Heart right ventricle (tissue), 16 donors: Measurements from ENCODE around the gene ZNRF4. TPM values are rescaled to one million over a fixed set of nuclear protein-coding genes. Genes with fewer than 3 reads are reported as not detected.
"Not testable (repeated sequence)": the region's sequence is repeated elsewhere in the genome, so short reads cannot be mapped to it uniquely, and the experiment has no call there.

Experiments
- ATAC-seq, 8 donors: fragments of 200-7000 bp; cut with Tn5 transposase; one replicate each; pipeline ENCODE4 v1.9.1; 2020; ENCODE audit warnings: mild to moderate bottlenecking in 8 of 8, moderate library complexity in 8 of 8, moderate number of reproducible peaks in 1 of 8
- DNase-seq, 2 donors: peaks; one replicate each; pipeline ENCODE4 v3.0.0-alpha.2; 2020
- H3K27ac ChIP-seq, 10 donors: fragments of 200-600 bp; sonication (generic) in 2 of 10; one replicate each; pipeline versions ENCODE4 v1.5.0 to v1.8.0; 2020 to 2022; ENCODE audit warnings: mild to moderate bottlenecking in 3 of 10
- H3K27me3 ChIP-seq, 7 donors: fragments of 200-600 bp; one replicate each; pipeline ENCODE4 v1.8.0; 2021 to 2022; ENCODE audit warnings: mild to moderate bottlenecking in 2 of 7
- H3K36me3 ChIP-seq, 9 donors: fragments of 200-600 bp; sonication (generic) in 1 of 9; one replicate each; pipeline versions ENCODE4 v1.5.0 to v1.8.0; 2020 to 2022; ENCODE audit warnings: mild to moderate bottlenecking in 2 of 9
- H3K4me1 ChIP-seq, 9 donors: fragments of 200-600 bp; sonication (generic) in 1 of 9; one replicate each; pipeline versions ENCODE4 v1.5.0 to v1.8.0; 2020 to 2022; ENCODE audit warnings: mild to moderate bottlenecking in 4 of 9
- H3K4me3 ChIP-seq, 10 donors: fragments of 200-600 bp; sonication (generic) in 2 of 10; one replicate each; pipeline versions ENCODE4 v1.5.0 to v1.8.0; 2020 to 2022; ENCODE audit warnings: mild to moderate bottlenecking in 7 of 10, moderate library complexity in 2 of 10
- H3K9me3 ChIP-seq, 11 donors: fragments of 200-600 bp in 10 of 11; sonication (generic) in 2 of 11; one replicate each; pipeline versions ENCODE4 v1.5.0 to v1.8.0; 2013 to 2022; ENCODE audit warnings: mild to moderate bottlenecking in 2 of 11, control low read depth in 1 of 11, moderate library complexity in 1 of 11
- CTCF ChIP-seq, 9 donors: fragments of 200-600 bp; sonication (generic) in 2 of 9; IDR thresholded peaks; one replicate each; pipeline versions ENCODE4 v1.5.0 to v1.8.0; 2021 to 2022; ENCODE audit warnings: antibody characterized with exemption in 9 of 9, mild to moderate bottlenecking in 5 of 9, moderate library complexity in 1 of 9
- WGBS, 2 donors: extraction: QIAGEN DNeasy Blood & Tissue Kit; methylation state at CpG; one replicate each; pipeline ENCODE4 v1.1.7; 2013; ENCODE audit warnings: inconsistent platforms in 1 of 2; 5-methylcytosine and 5-hydroxymethylcytosine counted together
- intact Hi-C, 10 donors: fragments of 100-400 bp; cut with DNase I; formaldehyde crosslinking; loops; one replicate each; pipeline versions ENCODE4 v1.11.1 to v1.14.2; 2022
- polyA plus RNA-seq, 2 donors: library from polyadenylated mRNA; stranded (reverse); fragments of 200-250 nt; gene quantifications; one replicate each; pipeline ENCODE4 v1.2.3, GENCODE V29; 2013
- total RNA-seq, 10 donors: library from RNA; stranded (reverse); fragmentation: NEBNext Ultra II Directional in 3 of 10; extraction: Animal tissue kit (Norgen Biotek cat#: 25700) in 3 of 10; gene quantifications; one replicate each; pipeline versions ENCODE4 v1.2.1 to v1.2.4, GENCODE V29; 2021 to 2023
- donor health status: Arrhythmogenic right ventricular cardiomyopathy.
- donor health status: ischemic (EF 13 %, LVEDD 7.1; RV severe dilation, severe dysfunction).
- donor health status: healthy with polysubstance abuse.
- donor health status: DM: no; HTN: yes; CAD: no.
- donor health status: DM: no; HTN: no; CAD: no.
- donor health status: ischemic (EF 25% LVEDD 6.9; RV normal size, moderate dysfunction).
- donor health status: ischemic (EF 25% LVEDD 5.7; RV mildly dilated, moderate dysfunction).
- donor health status: healthy.
- donor health status: DM: yes; HTN: yes; CAD: no.
- donor health status: Ischemic cardiomyopathy.
- donor health status: ischemic (EF 35%, LVEDD 5.7; RV mildly dilated, moderate dysfunction).
- donor health status: nonischemic (EF 11% LVEDD 7.7; RV severe dilation, severe dysfunction).
- donor health status: DM: yes; HTN: yes; CAD: no.
- donor health status: PGD.
- donor health status: ischemic (EF 29% LVEDD 5.4; RV normal size, mild dysfunction).
- donor health status: nonischemic (EF 23%, LVEDD 6.1; RV moderate dilation, normal function).

ZNRF4 gene
- total and polyA plus RNA-seq, 12 donors: not detected

- H3K4me3 ChIP-seq: no peak overlapping the region
- no peaks in the 10 kb centered on the region for H3K4me1 ChIP-seq
- peaks cover 0 to 53% (median 41%) of the 10 kb centered on the region in 7 donors for H3K27me3 ChIP-seq
- DNase-seq: no peak
- no peak for ATAC-seq
- intact Hi-C loops: no loop called here
- WGBS, 2 donors: 2 to 3% methylated on average over 13 to 15 of the region's 15 CpGs
- no peak for TF ChIP-seq CTCF (IDR thresholded peaks at IDR 0.05)
- H3K27ac ChIP-seq: no peak overlapping the region
- H3K36me3 ChIP-seq: no peaks in the 10 kb centered on the region
- H3K9me3 ChIP-seq: no peaks in the 10 kb centered on the region
Observed at GRCh38 chr19:5436948-5437306, 18.3 kb upstream of the ZNRF4 start.

- H3K36me3 ChIP-seq, H3K4me3 ChIP-seq, DNase-seq, H3K4me1 ChIP-seq, H3K9me3 ChIP-seq, intact Hi-C loops, H3K27ac ChIP-seq, ATAC-seq: not testable (repeated sequence)
- H3K27me3 ChIP-seq: peaks cover 0 to 47% (median 42%) of the 10 kb centered on the region in 7 donors
- WGBS, 2 donors: 90 to 91% methylated on average over 8 of the region's 8 CpGs
Observed at GRCh38 chr19:5438756-5439155, 16.5 kb upstream of the ZNRF4 start.

- no peaks in the 10 kb centered on the region for H3K36me3 ChIP-seq
- DNase-seq (no peak), ATAC-seq (no peak)
- no peak for TF ChIP-seq CTCF (IDR thresholded peaks at IDR 0.05)
- H3K4me3 ChIP-seq: no peak overlapping the region
- no peaks in the 10 kb centered on the region for H3K4me1 ChIP-seq
- intact Hi-C loops: no loop called here
- no peak overlapping the region for H3K27ac ChIP-seq
- H3K9me3 ChIP-seq: no peaks in the 10 kb centered on the region
- peaks cover 0 to 49% (median 47%) of the 10 kb centered on the region in 7 donors for H3K27me3 ChIP-seq
Observed at GRCh38 chr19:5439452-5439851, 15.8 kb upstream of the ZNRF4 start.

GRCh38 chr19:5440299-5440698 lies 14.9 kb upstream of the ZNRF4 start:
- ATAC-seq (no peak), DNase-seq (no peak)
- Histone ChIP-seq H3K4me1 (no peaks in the 10 kb centered on the region), H3K4me3 (no peak overlapping the region), H3K27ac (no peak overlapping the region), H3K36me3 (no peaks in the 10 kb centered on the region), H3K9me3 (no peaks in the 10 kb centered on the region), H3K27me3 (peaks cover 0 to 49% (median 44%) of the 10 kb centered on the region in 7 donors)
- TF ChIP-seq CTCF (IDR thresholded peaks at IDR 0.05): no peak
- intact Hi-C loops: no loop called here
- WGBS, 2 donors: 34 to 72% methylated on average over 1 of the region's 1 CpG

- 85 to 86% methylated on average over 5 of the region's 5 CpGs for WGBS, 2 donors
- Histone ChIP-seq H3K36me3 (no peaks in the 10 kb centered on the region), H3K27me3 (peaks cover 0 to 43% (median 30%) of the 10 kb centered on the region in 7 donors), H3K27ac (no peak overlapping the region), H3K4me1 (no peaks in the 10 kb centered on the region), H3K4me3 (no peak overlapping the region), H3K9me3 (no peaks in the 10 kb centered on the region)
- no peak for DNase-seq
- intact Hi-C loops: no loop called here
- TF ChIP-seq CTCF (IDR thresholded peaks at IDR 0.05): no peak
- no peak for ATAC-seq
Observed at GRCh38 chr19:5443723-5444122, 11.5 kb upstream of the ZNRF4 start.
